ENCODE results near the gene ZDHHC12. TPM values are rescaled to one million over a fixed set of nuclear protein-coding genes. Genes with fewer than 3 reads are reported as not detected.

Gene ZDHHC12
- total RNA-seq, 2 donors from 2014 or later, result 66.2 to 123 TPM

DNA sequence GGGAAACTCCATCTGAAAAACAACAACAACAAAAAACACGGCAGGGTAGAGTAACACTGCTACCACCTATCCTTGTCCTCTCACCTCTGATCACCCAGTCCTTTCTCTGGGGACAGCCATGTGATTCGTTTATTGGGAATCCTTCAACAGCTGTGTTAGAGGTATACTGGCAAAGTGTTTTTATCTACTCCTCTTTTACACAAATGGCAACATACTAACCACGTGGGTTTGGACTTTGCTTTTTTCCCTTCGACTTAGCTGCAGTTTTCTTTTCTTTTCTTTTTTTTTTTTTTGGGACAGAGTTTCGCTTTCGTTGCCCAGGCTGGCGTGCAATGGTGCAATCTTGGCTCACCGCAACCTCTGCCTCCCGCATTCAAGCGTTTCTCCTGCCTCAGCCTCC lies 46.1 kb downstream of the ZDHHC12 start:
- TF ChIP-seq POLR2A (IDR thresholded peaks at IDR 0.05) (no peak), POLR2AphosphoS5 (IDR thresholded peaks at IDR 0.05) (no peak)
- TF ChIP-seq, protein P1, sequence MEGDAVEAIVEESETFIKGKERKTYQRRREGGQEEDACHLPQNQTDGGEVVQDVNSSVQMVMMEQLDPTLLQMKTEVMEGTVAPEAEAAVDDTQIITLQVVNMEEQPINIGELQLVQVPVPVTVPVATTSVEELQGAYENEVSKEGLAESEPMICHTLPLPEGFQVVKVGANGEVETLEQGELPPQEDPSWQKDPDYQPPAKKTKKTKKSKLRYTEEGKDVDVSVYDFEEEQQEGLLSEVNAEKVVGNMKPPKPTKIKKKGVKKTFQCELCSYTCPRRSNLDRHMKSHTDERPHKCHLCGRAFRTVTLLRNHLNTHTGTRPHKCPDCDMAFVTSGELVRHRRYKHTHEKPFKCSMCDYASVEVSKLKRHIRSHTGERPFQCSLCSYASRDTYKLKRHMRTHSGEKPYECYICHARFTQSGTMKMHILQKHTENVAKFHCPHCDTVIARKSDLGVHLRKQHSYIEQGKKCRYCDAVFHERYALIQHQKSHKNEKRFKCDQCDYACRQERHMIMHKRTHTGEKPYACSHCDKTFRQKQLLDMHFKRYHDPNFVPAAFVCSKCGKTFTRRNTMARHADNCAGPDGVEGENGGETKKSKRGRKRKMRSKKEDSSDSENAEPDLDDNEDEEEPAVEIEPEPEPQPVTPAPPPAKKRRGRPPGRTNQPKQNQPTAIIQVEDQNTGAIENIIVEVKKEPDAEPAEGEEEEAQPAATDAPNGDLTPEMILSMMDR (IDR thresholded peaks at IDR 0.05), result no peak
- Histone ChIP-seq H3K36me3 (no peaks in the 10 kb centered on the region), H3K9me3 (no peaks in the 10 kb centered on the region), H3K4me3 (no peak overlapping the region), H3K4me1 (replicated peaks) (no peaks in the 10 kb centered on the region), H3K27me3 (replicated peaks; ENCODE audit: insufficient read depth) (no peaks in the 10 kb centered on the region), H3K27ac (no peak overlapping the region)
- intact Hi-C loops (cut with DNase I), result no loop called here
- 88% methylated on average over 10 of the region's 10 CpGs for WGBS
- DNase-seq (ENCODE audit: low spot score), result no peak

GRCh38 chr9:128675382-128675781 lies 48.5 kb downstream of the ZDHHC12 start:
- H3K27ac ChIP-seq, result no peak overlapping the region
- H3K4me1 ChIP-seq (replicated peaks), result no peaks in the 10 kb centered on the region
- no peak overlapping the region for H3K4me3 ChIP-seq
- no peaks in the 10 kb centered on the region for H3K9me3 ChIP-seq
- no peaks in the 10 kb centered on the region for H3K36me3 ChIP-seq
- TF ChIP-seq POLR2A (IDR thresholded peaks at IDR 0.05), result no peak
- TF ChIP-seq POLR2AphosphoS5 (IDR thresholded peaks at IDR 0.05), result no peak
- TF ChIP-seq, protein P1 (IDR thresholded peaks at IDR 0.05), result no peak
- intact Hi-C loops (cut with DNase I), result no loop called here
- DNase-seq (ENCODE audit: low spot score), result no peak
- WGBS, result 97% methylated on average over 4 of the region's 4 CpGs
- H3K27me3 ChIP-seq (replicated peaks; ENCODE audit: insufficient read depth), result no peaks in the 10 kb centered on the region

Small RNA genes within 50 kb of the gene (small RNA-seq; reads per million reads assigned to genes)
- gene RF00017 (0 reads per million in 2 donors), gene RN7SL560P (0 reads per million in 2 donors)

Other genes starting within 250 kb of the ZDHHC12 start
- 10 to 100 TPM; 31.5 to 34.2 TPM for gene GLE1, start 219.4 kb downstream of the ZDHHC12 start, total RNA-seq
- 100 to 1,000 TPM; 130 to 472 TPM for gene SPTAN1, start 171.5 kb downstream of the ZDHHC12 start, total RNA-seq
- 10 to 100 TPM; 66.1 to 80.1 TPM for gene DYNC2I2, start 67.3 kb downstream of the ZDHHC12 start, total RNA-seq
- gene SET, start 34.9 kb downstream of the ZDHHC12 start, total RNA-seq, result 100 to 1,000 TPM; 138 to 150 TPM
- 1 to 10 TPM; 4.4 to 6.1 TPM for gene PKN3, start 21.6 kb downstream of the ZDHHC12 start, total RNA-seq
- 100 to 1,000 TPM in 1 of 2 donors, 10 to 100 TPM in 1; 86.6 to 122 TPM for gene ZER1, start 47.8 kb upstream of the ZDHHC12 start, total RNA-seq
- 10 to 100 TPM; 23.5 to 29.4 TPM for gene TBC1D13, start 63.1 kb upstream of the ZDHHC12 start, total RNA-seq
- gene ENDOG, start 94.4 kb upstream of the ZDHHC12 start, total RNA-seq, result 10 to 100 TPM; 29.9 to 87.2 TPM
- 10 to 100 TPM; 45.8 to 47.5 TPM for gene SPOUT1, start 105.7 kb upstream of the ZDHHC12 start, total RNA-seq
- 10 to 100 TPM; 13.1 to 24.1 TPM for gene KYAT1, start 157.8 kb upstream of the ZDHHC12 start, total RNA-seq
- 10 to 100 TPM; 78.2 to 78.8 TPM for gene LRRC8A, start 158.0 kb upstream of the ZDHHC12 start, total RNA-seq
- gene PHYHD1, start 196.9 kb upstream of the ZDHHC12 start, total RNA-seq, result 10 to 100 TPM; 36.4 to 50.9 TPM
- gene DOLK, start 223.5 kb upstream of the ZDHHC12 start, total RNA-seq, result 10 to 100 TPM; 26.6 to 27.3 TPM
- gene NUP188, start 223.6 kb upstream of the ZDHHC12 start, total RNA-seq, result 10 to 100 TPM; 34.6 to 88.6 TPM

All from prostate gland (tissue), 2 donors.